ENCODE results near the gene PRPF19. TPM values are rescaled to one million over a fixed set of nuclear protein-coding genes. Genes with fewer than 3 reads are reported as not detected.

The PRPF19 gene
- total and polyA plus RNA-seq, 2 of the 8 experiments (the other 6 are each of a cell fraction or from before 2014, with no cell fraction given) = 107 to 141 TPM

DNA sequence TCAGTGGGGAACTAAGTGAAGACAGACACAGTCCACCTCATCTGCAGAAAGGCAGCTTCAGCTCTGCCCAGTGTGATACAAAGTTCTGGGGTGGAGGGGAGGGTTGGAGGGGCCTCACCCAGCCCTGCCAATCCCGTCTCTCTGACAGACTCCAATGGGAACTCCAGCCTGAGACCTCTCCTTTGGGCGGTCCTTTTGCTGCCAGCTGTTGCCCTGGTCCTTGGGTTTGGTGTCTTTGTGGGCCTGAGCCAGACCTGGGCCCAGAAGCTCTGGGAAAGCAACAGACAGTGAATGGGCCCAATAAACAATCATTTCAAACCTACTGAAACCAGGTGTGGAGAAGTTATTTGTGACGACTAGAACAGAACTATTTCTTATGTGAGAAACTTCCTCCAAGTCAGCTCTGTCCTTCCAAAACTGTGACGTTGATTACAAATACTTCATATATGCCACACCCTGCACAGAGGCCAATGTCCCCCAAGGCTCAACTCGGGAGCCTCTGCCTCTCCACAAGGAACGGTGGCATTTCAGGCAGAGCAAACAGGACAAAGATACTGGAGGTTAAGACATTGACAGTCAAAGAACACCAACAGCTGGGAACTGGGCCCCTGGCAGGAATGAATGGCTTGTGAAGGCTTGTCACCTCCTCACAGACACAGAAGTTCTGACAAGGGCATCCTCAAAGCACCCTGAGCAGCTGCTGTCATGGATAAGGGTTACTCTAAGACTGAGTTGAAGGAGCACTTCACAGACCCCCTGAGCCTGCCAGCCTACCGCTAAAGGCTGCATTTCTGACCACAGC is 30.8 kb downstream of the PRPF19 start (continued):
- TF ChIP-seq TAF7 (optimal IDR thresholded peaks at IDR 0.05; ENCODE audit: borderline replicate concordance, low read depth, low read length) = no peak
- TF ChIP-seq POU5F1 (IDR thresholded peaks at IDR 0.05; ENCODE audit: low read depth, low read length) = no peak
- TF ChIP-seq ZNF274 (IDR thresholded peaks at IDR 0.05; ENCODE audit: borderline replicate concordance, extremely low read depth, low read length) = no peak
- no peak for TF ChIP-seq SIN3A (conservative IDR thresholded peaks at IDR 0.05 in 1 of 2, IDR thresholded peaks at IDR 0.05 in 1 of 2; ENCODE audit: low read depth in 1 of 2, low read length in 2 of 2)
- TF ChIP-seq TEAD4 (IDR thresholded peaks at IDR 0.05; ENCODE audit: low read depth, low read length) = no peak
